Astrocyte (in vitro differentiated cells and primary cell): ENCODE measurements around the gene ACOT13.

Experiments
- EZH2 ChIP-seq: IDR thresholded peaks from 2 replicates; pipeline ENCODE4 v1.6.1; 2012; ENCODE audit warnings: mild to moderate bottlenecking, low read length, inconsistent platforms; ENCODE audit not compliant: insufficient read depth
- TF ChIP-seq, protein P1 (sequence below): IDR thresholded peaks from 2 replicates; pipeline ENCODE4 v1.5.1; 2011; ENCODE audit warnings: low read depth, mild to moderate bottlenecking, inconsistent platforms, low read length, moderate library complexity; ENCODE audit not compliant: insufficient read depth

DNA sequence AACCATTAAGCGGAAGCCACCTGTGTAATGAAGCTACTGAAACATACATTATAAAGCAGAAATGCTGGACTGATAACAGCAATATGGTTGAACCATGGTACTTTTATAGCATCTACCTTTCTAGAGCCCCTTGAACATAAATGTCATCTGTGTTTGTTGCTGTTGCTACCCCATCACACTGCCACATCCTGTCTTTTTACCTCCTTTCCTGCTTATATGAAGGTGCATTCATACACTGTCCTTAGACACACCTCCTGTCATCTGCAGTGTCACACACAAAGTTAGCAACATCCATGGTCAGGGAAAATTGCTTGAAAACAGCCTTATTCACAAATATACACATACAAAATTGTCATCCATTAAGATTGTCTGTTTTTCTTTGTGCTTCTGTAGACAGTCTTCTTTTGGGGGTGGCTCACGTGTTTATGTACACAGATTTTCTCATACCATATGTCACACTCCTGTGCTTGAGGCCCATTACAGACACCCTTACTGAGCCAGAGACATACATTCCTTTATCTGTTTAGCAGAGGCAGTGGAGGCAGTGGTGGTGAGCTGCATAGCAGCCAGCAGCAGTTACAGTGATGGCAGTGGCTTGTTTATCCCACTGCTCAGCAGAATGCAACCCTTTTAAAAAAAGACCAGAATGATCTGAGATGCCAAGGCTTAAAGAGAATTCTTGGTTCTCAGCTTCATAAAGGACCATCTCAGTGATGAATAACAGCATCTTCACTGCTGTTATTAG is 26.1 kb downstream of the ACOT13 start:
- TF ChIP-seq, protein P1, sequence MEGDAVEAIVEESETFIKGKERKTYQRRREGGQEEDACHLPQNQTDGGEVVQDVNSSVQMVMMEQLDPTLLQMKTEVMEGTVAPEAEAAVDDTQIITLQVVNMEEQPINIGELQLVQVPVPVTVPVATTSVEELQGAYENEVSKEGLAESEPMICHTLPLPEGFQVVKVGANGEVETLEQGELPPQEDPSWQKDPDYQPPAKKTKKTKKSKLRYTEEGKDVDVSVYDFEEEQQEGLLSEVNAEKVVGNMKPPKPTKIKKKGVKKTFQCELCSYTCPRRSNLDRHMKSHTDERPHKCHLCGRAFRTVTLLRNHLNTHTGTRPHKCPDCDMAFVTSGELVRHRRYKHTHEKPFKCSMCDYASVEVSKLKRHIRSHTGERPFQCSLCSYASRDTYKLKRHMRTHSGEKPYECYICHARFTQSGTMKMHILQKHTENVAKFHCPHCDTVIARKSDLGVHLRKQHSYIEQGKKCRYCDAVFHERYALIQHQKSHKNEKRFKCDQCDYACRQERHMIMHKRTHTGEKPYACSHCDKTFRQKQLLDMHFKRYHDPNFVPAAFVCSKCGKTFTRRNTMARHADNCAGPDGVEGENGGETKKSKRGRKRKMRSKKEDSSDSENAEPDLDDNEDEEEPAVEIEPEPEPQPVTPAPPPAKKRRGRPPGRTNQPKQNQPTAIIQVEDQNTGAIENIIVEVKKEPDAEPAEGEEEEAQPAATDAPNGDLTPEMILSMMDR: no peak
- TF ChIP-seq EZH2: no peak
